Activated naive CD8-positive, alpha-beta T cell treated with anti-CD3 and anti-CD28 coated beads, Interleukin-2, amount 50 U/mL, for 16 hours (primary cell): ENCODE data around the gene SRC.

ENCODE experiments used
- DNase-seq: peaks from one replicate; pipeline ENCODE4 v3.0.0-alpha.2; 2020; ENCODE audit warnings: low read depth, low spot score

The SRC gene

DNA sequence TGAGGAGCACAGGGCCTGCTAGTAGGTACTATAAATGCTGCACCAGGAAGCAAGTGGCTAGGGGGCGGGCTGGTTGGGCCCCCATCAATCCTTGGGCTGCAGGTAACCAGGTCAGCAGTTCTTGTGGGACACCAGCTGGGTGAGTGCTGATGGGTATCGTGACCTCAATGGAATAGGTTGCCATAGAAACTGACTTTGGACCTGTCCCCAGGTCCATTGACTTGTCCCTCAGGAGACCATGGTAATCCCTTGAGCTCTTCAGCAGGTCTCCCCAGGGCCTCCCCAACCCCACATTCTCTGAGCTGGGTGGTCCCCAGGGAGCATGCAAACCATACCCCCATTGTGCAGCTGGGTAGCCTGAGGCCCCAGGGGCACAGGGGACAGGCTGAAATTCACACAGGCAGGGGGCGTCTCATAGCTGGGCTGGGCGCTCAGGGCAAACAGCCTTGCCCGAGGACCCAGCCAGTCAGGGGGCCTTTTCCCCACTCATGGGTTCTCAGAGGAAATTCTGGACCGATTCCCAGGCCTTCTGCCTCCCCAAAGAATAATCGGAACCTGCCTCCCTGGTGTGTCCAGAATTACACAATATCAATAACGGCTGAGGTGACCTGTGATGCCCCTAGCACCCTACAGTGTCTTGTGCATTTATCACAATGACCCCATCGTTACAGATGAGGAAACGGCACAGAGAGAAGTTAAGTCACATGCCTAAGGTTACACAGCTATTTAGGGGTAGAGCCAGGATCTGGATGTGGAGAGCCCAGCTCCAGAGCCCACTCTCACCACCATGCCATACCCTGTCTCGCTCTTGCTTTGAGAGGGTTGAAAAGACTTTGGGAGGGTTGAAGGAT is 35.9 kb downstream of the SRC start:
- no peak for DNase-seq

DNA sequence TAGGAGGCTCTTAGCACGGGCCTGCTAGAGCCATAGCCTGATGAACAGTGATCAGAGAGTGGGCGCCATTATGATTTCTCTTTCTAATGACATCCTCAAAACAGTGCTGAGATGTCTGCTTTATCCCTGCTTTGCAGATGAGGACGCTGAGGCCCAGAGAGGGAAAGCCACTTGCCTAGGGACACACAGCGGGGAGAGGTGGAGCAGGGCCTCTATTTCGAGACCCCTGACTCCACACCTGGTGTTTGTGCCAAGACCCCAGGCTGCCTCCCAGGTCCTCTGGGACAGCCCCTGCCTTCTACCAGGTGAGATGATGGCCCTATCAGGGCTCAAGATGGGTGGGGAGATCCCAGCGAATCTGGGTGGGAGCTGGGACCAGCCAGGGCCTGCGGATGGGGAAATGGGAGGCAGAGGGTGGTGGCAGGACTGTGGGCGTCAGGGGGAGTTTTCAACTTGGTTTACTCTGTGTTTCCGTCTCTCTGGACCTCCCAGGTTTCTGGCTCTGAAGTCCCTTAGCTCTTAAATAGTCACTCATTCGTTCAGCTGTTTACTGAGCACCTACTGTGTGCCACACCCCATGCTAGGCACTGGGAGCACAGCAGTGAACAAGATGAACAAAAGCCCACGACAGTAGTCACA is 36.7 kb downstream of the SRC start:
- no peak for DNase-seq

DNA sequence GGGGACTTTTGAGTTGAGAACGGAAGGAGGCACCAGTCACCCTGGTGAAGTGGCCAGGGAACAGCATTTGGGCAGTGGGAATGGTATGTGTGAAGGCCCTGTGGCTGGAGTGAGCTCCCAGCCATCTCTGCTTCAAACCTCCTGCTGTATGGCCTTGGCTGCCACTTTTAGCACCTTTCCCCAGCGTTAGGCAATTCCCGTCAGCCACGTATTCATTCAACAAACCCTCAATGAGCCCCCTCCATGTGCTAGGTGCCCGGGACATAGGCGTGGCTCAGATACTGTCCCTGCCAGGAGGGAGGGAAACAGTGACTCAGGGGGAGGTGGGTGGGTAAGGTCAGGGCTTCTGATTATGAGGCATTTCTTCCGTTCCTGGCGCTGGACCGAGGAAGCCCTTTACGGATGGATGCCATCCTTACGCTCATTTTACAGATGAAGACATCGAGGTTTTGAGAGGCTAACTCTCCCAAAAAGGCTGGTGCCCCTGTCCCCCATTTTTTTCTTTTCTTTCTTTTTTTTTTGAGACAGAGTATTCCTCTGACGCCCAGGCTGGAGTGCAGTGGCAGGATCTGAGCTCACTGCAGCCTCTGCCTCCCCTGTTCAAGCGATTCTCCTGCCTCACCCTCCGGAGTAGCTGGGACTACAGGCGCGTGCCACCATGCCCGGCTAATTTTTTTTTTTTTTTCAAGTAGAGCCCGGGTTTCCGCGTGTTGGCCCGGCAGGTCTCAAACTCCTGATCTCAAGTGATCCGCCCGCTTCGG is 37.5 kb downstream of the SRC start:
- DNase-seq: no peak

DNA sequence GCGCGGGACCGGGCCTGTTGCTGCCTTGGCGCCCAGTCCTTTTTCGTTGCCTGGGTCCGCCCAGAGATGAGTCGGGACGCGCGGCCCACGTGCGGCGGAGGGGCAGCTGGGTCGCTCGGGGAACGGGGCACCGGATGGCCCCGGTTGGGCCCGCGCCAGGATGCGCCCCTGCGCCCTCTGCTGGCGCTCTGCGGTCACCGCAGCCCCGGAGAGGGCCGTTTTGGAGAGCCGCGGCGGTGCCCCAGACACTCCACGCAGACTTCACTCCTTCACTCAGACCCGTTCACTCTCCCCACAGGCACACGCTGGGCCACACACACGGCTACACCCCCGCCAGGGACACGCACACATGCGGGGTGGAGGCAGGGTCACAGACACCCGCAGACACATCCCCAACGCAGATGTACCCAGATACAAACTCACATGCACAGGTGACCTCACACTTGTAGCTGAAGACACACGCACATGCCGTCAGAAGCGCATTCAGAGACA is 38.8 kb downstream of the SRC start:
- DNase-seq: peak; percentile 43

DNA sequence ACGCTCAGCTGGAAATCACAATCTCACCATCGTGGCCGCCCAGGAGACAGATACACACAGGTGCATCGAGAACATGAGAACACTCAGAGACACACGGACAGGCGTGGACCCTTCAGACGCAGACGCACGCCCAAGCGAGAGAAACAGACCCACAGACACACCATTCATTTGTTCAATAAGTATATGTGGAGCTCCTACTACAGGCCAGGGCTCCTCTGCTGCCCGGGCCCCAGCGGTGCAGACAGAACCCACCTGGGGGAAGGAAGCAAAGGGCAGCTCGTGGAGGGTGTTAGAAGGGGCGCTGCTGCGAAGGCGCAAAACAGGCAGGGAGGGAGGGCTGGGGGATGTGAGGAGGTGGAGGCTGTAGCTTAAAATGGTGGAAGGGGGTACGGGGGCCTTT is 39.2 kb downstream of the SRC start:
- DNase-seq: no peak

DNA sequence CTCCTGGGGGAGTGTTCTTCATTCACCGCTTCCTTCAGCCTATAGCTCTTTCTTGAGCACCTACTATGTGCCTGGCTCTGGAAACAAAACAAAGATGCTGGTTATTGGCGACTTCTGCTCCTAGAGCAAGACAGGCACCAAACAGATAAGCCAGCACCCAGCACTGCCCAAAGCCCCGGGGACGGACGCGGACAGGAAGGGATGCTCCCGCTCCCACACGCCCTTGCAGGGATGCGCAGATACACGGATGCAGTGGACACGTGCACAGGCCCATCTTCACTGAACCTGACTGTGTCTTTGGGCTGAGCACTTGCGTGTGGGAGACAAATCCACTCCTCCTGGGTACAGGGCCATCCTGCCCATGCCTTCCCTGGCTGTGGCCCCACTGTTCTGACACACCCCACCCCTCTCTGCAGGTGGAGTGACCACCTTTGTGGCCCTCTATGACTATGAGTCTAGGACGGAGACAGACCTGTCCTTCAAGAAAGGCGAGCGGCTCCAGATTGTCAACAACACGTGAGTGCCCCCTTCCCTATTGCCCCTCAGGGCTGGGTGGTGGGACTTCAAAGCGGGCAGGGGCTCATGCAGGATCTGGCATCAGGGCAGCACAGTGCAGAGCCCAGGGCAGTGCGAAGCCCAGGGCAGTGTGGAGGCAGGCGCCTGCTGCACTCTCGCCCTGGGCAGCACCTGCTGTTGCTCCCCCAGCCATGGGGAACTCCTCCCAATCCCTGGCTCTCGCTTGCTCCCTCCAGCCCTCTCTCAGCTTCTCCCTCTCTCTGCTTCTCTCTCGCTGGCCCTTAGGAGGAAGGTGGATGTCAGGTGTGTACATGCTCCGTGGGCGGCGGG is 39.9 kb downstream of the SRC start:
- DNase-seq: no peak

DNA sequence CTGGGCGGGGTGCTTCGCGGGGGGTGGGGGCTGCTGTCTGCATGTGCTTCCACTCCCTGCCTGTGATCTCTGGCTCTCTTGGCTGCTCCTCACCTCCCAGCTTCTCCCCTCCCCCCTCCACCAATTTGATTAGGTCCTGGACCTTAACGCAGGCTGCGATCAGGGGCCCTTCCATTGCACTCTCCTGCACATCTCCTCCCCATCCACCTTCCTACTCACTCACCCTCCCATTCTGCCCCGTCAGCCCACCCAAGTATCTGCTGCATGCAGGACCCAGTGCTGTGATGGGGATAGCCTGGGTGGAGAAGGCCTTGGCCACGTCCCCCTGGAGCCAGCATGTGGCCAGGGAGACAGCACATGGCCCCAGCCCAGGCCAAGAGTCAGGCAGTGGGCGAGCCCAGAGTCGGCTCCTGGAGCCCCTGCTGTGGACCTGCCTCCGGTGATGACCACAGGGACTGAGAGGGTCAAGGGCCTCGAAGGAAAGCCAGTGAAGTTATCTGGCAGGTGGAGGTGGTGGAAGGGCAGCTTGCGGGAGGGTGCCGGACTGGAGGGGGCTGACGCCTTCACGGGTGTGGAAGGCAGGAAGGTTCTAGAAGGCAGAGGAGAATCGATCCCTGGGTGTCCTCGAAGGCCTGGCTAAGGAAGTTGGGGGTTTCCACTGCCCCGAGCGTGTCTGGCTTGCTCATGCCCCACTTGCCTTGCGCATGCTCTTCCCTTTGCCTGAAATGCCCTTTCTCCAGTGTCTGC is 40.7 kb downstream of the SRC start:
- no peak for DNase-seq

DNA sequence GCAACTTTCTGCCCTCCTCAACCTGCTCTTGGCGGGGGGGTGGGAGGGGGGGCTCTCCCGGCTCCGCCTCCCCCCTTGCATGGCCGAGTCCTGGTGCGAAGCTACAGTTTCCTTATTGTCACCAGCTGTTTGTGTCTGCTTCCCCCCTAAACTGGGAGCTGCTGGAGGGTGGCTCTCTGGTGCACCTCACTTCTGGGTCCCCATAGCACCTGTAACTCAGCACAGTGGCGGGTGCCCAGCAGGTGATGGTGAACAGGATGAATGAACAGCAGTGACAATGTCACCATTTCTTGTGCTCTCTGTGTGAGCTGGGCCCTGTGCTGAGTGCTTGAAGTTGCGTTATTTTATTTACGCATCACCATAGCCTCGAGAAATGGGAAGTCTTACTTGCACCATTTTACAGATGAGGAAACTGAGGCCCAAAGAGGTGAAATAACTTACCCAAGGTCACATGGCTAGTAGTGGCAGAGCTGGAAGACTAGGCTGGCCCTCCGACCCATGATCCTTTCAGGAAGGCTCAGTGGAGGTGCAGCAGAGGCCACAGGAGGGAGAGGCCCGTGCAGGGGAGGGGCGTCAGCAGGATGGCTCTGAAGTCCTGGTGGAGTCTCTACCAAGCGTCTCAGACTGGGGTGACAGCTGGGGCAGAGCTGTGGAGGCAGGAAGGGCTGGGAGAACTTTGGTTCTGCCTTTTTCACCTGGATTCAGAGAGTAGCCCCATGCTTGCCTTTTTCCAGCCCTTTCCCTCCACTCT is 41.8 kb downstream of the SRC start:
- DNase-seq: no peak

DNA sequence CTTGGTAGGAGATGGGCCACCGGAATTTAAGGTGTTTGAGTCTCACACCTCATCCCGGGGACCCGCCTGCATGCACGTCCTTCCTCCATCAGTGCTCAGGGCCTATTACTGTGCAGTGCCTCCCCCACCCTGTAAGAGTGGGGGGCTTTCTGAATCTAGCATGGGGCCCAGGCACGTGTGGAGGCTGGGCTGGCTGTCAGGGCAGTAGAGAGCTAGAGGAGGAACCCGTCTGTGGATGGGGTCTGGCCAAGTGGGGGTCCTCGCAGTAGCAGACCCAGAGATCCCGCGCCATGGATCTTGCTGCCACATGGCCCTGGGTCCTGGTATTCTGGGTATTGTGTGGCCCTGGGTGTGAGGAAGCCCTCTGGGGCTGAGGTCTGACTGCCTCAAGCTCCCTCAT is 42.9 kb downstream of the SRC start:
- no peak for DNase-seq

DNA sequence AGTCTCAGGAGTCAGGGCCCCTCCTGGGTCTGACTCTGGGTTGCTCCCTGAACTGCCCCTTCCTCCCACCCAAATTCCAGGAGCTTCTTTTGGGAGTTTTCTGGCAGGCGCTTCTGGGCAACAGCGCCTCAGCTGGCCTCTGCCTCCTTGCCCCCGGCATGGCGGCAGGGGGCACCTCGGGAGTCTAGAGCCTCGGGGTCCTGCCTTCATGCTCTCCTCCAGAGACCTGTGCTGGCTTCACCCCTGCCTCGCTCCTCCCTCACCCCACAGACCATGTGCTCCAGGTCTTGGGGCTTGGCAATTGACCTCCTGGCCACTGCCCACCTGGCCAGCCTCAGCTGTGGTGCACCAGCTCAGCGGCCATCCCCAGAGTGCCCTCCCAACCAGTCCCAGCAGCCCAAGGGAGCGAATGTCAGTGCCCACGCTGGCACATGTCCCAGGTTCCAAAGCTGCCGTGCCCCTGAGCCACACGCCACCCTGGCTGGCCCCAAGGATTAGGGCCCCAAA is 43.4 kb downstream of the SRC start:
- DNase-seq: no peak

DNA sequence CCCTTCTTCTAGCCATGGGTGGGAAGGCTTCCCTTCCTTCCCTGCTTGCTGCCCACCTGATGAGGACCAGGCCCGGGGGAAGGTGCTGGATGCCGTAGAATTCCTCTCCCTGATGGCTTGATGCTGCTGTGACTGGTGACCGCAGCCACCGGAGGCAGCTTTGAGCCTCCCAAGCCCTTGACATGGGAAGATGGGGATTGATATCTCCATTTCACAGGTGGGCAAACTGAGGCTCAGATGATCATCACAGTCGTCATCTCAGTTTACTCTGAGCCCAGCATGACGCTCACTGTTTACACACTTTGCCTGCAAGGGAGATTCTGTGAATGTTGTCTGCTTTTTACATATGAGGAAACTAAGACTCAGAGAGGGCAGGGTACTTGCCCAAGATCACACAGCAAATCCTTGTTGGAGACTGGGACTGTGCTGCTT is 43.9 kb downstream of the SRC start:
- DNase-seq: no peak

DNA sequence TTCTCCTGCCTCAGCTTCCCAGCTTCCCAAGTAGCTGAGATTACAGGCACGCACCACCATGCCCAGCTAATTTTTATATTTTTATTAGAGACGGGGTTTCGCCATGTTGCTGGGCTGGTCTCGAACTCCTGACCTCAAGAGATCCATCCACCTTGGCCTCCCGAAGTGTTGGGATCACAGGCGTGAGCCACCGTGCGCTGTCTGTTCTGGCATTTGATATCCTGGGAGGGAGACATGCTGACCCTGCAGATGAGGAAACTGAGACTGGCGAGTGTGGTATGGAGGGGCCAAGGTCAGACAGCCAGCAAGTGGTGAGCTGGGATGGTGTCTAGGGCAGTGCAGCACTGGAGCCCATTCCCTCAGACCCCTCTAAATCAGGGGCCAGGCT is 44.6 kb downstream of the SRC start:
- no peak for DNase-seq

DNA sequence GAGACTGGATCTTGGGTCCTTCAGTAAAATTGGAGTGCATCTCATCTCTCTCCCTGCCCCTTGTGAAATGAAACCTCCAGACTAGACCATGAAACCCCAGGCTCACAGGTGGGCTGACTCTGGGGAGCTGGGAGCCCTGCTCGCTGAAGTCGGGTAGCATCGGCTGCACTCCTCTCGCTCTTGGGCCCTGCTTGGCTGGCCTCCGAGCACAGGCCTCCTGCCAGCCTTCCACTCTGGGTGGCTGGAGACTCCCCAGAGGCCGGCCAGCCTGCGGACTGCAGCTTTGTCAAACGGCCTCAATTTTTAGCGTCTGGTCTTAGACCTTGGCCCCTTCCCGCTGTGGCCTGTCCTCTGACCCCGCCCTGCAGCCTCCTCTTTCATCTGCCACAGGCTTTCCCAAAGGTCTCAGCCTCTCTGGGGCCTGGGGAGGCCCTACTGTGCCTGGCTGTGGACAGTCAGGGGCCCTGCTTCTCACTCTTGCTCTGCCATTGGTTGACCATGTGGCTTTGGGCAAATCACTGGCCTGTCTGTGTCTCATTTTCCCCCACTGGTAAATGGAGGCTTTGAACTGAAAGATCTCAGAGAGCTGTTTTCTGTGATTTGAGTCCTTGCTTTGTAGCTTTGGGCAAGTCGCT is 45.1 kb downstream of the SRC start:
- DNase-seq: no peak

DNA sequence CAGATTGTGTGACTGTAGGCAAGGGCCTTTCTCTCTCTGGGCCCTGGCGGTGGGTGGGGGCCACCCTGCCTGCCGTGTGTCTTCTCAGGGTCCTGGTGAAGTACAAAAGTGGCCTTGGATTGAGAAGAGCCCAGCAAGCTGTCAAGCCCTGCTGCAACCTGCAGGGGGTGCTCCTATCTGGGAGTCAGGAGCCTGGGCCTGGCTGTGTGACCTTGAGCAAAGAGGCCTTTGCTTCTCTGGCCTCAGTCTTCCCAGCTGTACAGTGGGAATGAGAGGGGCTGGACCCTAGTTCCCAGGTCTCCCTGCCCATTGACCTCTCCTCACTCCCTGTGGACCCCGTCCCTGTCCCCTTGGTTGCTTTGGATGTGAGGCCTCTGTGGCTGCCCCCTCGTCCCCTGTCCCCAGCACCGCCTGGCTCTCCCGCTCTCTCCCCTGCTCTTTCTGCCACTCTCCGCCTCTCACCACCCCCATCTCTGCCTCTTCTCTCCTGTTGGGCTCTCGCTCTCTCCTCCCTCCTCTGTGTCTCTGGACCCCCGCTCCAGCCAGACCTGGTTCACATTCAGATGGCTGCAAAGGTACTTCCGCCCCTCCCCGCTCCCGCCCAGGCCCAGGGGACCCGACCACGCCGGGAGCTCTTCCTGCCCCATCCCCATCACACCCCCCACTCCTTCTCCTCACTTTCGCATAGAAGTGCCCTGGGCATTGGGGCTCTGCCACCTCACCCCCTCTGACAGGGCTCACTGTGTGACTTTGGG is 46.7 kb downstream of the SRC start:
- no peak for DNase-seq

DNA sequence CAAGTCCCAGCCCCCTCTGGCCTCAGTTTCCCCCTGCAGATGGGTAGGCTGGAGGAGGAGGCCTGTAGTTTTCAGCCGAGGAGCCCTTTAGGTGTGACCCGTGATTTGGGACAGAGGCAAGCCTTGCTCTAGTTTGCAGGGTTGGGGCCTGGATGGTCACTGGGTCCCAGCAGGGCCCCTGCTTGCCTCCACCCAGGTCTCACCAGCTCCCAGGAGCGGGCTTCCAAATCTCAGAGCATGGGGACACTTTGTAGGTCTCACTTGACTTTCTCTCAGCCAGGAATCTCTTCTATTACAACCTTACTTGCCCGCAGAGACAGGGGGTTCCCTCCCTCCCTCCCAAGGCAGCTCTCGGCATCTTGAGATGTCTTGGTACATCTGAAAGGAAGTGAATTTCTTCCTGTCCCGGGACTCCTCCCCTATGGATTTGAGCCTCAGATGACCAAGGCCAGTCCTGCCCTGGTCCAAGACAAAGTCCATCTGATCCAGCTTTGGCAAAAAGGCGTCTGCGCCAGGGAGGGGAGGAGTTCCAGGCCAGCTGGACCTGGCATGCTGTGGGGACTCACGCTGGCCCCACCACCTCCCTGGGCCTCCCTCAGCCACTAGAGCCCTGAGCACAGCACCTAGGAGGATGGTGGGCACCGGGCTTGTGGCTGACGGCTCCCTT is 47.4 kb downstream of the SRC start:
- no peak for DNase-seq

DNA sequence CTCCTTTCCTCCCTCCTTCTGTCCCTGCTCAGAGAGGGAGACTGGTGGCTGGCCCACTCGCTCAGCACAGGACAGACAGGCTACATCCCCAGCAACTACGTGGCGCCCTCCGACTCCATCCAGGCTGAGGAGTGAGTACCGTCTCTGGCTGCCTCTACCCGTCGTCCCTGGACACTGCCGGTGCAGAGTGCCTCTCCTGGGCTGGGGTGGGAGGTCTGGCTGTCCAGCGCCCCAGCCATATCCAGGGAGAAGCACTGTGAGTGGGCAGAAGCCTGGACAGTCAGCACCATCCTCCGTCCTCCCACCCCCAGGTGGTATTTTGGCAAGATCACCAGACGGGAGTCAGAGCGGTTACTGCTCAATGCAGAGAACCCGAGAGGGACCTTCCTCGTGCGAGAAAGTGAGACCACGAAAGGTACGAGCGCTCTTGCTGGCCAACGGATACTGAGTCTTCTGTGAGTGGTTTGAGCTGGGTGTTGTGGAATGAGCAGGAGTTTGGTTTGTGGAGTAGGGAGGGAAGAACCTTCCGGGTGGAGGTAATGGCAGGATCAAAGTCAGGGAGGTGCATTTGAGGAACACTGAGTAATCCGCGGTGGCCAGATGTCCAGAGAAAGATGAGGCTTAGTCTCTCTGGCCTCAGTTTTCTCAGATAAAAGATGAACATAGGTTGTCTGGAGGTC is 48.1 kb downstream of the SRC start:
- DNase-seq: no peak
